ENCODE data around the gene PCBP1. TPM values are rescaled to one million over a fixed set of nuclear protein-coding genes. Genes with fewer than 3 reads are reported as not detected.
"Not testable (repeated sequence)": the region's sequence is repeated elsewhere in the genome, so short reads cannot be mapped to it uniquely, and the experiment has no call there.

PCBP1 gene
- total RNA-seq, 1 donor from 2014 or later = 301 TPM

- H3K9me3 Mint-ChIP-seq (ENCODE audit: unreplicated experiment) = no peaks in the 10 kb centered on the region
- DNase-seq = no peak
- H3K4me3 Mint-ChIP-seq (ENCODE audit: unreplicated experiment) = no peak overlapping the region
- no peak for TF ChIP-seq CTCF (IDR thresholded peaks at IDR 0.05; ENCODE audit: partially characterized antibody, unreplicated experiment)
- H3K36me3 Mint-ChIP-seq (ENCODE audit: unreplicated experiment) = no peaks in the 10 kb centered on the region
- no peaks in the 10 kb centered on the region for H3K27me3 Mint-ChIP-seq (ENCODE audit: unreplicated experiment)
- H3K27ac Mint-ChIP-seq (ENCODE audit: unreplicated experiment) = no peak overlapping the region
- H3K4me1 Mint-ChIP-seq (ENCODE audit: low read depth, unreplicated experiment) = no peaks in the 10 kb centered on the region
Measured at GRCh38 chr2:70095720-70096670, 8.7 kb downstream of the PCBP1 start.

- Mint-ChIP-seq H3K9me3 (ENCODE audit: unreplicated experiment) (no peaks in the 10 kb centered on the region), H3K36me3 (ENCODE audit: unreplicated experiment) (no peaks in the 10 kb centered on the region), H3K4me3 (ENCODE audit: unreplicated experiment) (no peak overlapping the region), H3K4me1 (ENCODE audit: low read depth, unreplicated experiment) (no peaks in the 10 kb centered on the region), H3K27me3 (ENCODE audit: unreplicated experiment) (no peaks in the 10 kb centered on the region), H3K27ac (ENCODE audit: unreplicated experiment) (no peak overlapping the region)
- TF ChIP-seq CTCF (IDR thresholded peaks at IDR 0.05; ENCODE audit: partially characterized antibody, unreplicated experiment) = no peak
- DNase-seq = no peak
Measured at GRCh38 chr2:70098032-70098431, 10.8 kb downstream of the PCBP1 start.

- no peak for DNase-seq
- Mint-ChIP-seq H3K9me3 (ENCODE audit: unreplicated experiment) (no peaks in the 10 kb centered on the region), H3K27ac (ENCODE audit: unreplicated experiment) (no peak overlapping the region), H3K4me1 (ENCODE audit: low read depth, unreplicated experiment) (no peaks in the 10 kb centered on the region), H3K4me3 (ENCODE audit: unreplicated experiment) (no peak overlapping the region), H3K27me3 (ENCODE audit: unreplicated experiment) (no peaks in the 10 kb centered on the region), H3K36me3 (ENCODE audit: unreplicated experiment) (no peaks in the 10 kb centered on the region)
- no peak for TF ChIP-seq CTCF (IDR thresholded peaks at IDR 0.05; ENCODE audit: partially characterized antibody, unreplicated experiment)
Measured at GRCh38 chr2:70099270-70099669, 12.0 kb downstream of the PCBP1 start.

- no peak for DNase-seq
- Mint-ChIP-seq H3K4me1 (ENCODE audit: low read depth, unreplicated experiment) (peaks cover 6% of the 10 kb centered on the region), H3K4me3 (ENCODE audit: unreplicated experiment) (no peak overlapping the region), H3K9me3 (ENCODE audit: unreplicated experiment) (no peaks in the 10 kb centered on the region), H3K27me3 (ENCODE audit: unreplicated experiment) (no peaks in the 10 kb centered on the region), H3K27ac (ENCODE audit: unreplicated experiment) (no peak overlapping the region), H3K36me3 (ENCODE audit: unreplicated experiment) (no peaks in the 10 kb centered on the region)
- TF ChIP-seq CTCF (IDR thresholded peaks at IDR 0.05; ENCODE audit: partially characterized antibody, unreplicated experiment) = no peak
Measured at GRCh38 chr2:70101174-70101573, 13.9 kb downstream of the PCBP1 start.

- H3K27me3 Mint-ChIP-seq (ENCODE audit: unreplicated experiment); H3K4me1 Mint-ChIP-seq (ENCODE audit: low read depth, unreplicated experiment); H3K4me3 Mint-ChIP-seq (ENCODE audit: unreplicated experiment); H3K36me3 Mint-ChIP-seq (ENCODE audit: unreplicated experiment); H3K27ac Mint-ChIP-seq (ENCODE audit: unreplicated experiment); DNase-seq; H3K9me3 Mint-ChIP-seq (ENCODE audit: unreplicated experiment): not testable (repeated sequence)
Measured at GRCh38 chr2:70101686-70102085, 14.4 kb downstream of the PCBP1 start.

GRCh38 chr2:70102323-70102905, 15.1 kb downstream of the PCBP1 start:
- H3K27ac Mint-ChIP-seq (ENCODE audit: unreplicated experiment); H3K4me3 Mint-ChIP-seq (ENCODE audit: unreplicated experiment); H3K27me3 Mint-ChIP-seq (ENCODE audit: unreplicated experiment); H3K36me3 Mint-ChIP-seq (ENCODE audit: unreplicated experiment); DNase-seq; H3K4me1 Mint-ChIP-seq (ENCODE audit: low read depth, unreplicated experiment); H3K9me3 Mint-ChIP-seq (ENCODE audit: unreplicated experiment): not testable (repeated sequence)

All from glutamatergic neuron (in vitro differentiated cells).